Peyer's patch (tissue), 4 donors: Measurements from ENCODE around the gene EPS8.

Experiments
- CTCF ChIP-seq, 6 experiments: fragments of 450-650 bp in 4 of 6; fragments of 200-600 bp in 2 of 6; sonication (generic) in 1 of 6; IDR thresholded peaks; one replicate each; pipeline ENCODE4 v1.5.1; 2017 to 2019; ENCODE audit warnings: antibody characterized with exemption in 6 of 6, mild to moderate bottlenecking in 3 of 6, moderate library complexity in 1 of 6
- POLR2A ChIP-seq, 2 donors: fragments of 450-650 bp; IDR thresholded peaks; one replicate each; pipeline ENCODE4 v1.5.1; 2017; ENCODE audit warnings: antibody characterized with exemption in 2 of 2, mild to moderate bottlenecking in 2 of 2, moderate library complexity in 2 of 2

GRCh38 chr12:15787778-15788177 is 1.4 kb downstream of the EPS8 start:
- TF ChIP-seq CTCF (IDR thresholded peaks at IDR 0.05) (no peak), POLR2A (IDR thresholded peaks at IDR 0.05) (no peak)
